Heart left ventricle (tissue), 13 donors: Measurements from ENCODE around the gene GBX2.

Experiments used
- POLR2A ChIP-seq, 2 donors: fragments of 450-650 bp; IDR thresholded peaks; one replicate each; pipeline ENCODE4 v1.6.1; 2017; ENCODE audit warnings: antibody characterized with exemption in 2 of 2, mild to moderate bottlenecking in 2 of 2, moderate library complexity in 2 of 2
- TF ChIP-seq, protein P1 (sequence below), 12 donors: fragments of 200-600 bp; sonication (generic) in 4 of 12; IDR thresholded peaks; one replicate each; pipeline versions ENCODE4 v1.5.0 to v1.8.0; 2018 to 2022; ENCODE audit warnings: antibody characterized with exemption in 12 of 12, mild to moderate bottlenecking in 5 of 12
- donor health status: ischemic (EF 13 %, LVEDD 7.1; RV severe dilation, severe dysfunction).
- donor health status: DM: no; HTN: yes; CAD: no.
- donor health status: DM: no; HTN: no; CAD: no.
- donor health status: ischemic (EF 25% LVEDD 6.9; RV normal size, moderate dysfunction).
- donor health status: ischemic (EF 25% LVEDD 5.7; RV mildly dilated, moderate dysfunction).
- donor health status: ischemic (EF 35%, LVEDD 5.7; RV mildly dilated, moderate dysfunction).
- donor health status: nonischemic (EF 11% LVEDD 7.7; RV severe dilation, severe dysfunction).
- donor health status: DM: yes; HTN: yes; CAD: no.
- donor health status: PGD.
- donor health status: ischemic (EF 29% LVEDD 5.4; RV normal size, mild dysfunction).
- donor health status: nonischemic (EF 23%, LVEDD 6.1; RV moderate dilation, normal function).

DNA sequence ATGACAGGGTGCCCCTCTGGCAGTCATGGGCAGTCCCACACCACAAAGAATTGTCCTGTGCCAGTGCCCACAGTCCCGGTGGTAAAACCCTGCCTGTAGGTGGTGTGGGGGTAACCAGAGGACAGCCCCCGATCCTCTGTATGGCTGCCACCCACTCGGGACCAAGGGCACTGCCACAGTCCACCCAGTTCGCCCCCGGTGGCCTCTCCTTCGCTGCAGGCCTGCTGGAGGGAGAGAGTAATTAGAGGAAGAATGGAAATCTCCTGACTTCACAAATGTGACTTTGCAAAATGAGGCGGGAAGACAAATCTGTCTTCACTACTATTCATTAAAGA is 11.4 kb downstream of the GBX2 start:
- TF ChIP-seq, protein P1, sequence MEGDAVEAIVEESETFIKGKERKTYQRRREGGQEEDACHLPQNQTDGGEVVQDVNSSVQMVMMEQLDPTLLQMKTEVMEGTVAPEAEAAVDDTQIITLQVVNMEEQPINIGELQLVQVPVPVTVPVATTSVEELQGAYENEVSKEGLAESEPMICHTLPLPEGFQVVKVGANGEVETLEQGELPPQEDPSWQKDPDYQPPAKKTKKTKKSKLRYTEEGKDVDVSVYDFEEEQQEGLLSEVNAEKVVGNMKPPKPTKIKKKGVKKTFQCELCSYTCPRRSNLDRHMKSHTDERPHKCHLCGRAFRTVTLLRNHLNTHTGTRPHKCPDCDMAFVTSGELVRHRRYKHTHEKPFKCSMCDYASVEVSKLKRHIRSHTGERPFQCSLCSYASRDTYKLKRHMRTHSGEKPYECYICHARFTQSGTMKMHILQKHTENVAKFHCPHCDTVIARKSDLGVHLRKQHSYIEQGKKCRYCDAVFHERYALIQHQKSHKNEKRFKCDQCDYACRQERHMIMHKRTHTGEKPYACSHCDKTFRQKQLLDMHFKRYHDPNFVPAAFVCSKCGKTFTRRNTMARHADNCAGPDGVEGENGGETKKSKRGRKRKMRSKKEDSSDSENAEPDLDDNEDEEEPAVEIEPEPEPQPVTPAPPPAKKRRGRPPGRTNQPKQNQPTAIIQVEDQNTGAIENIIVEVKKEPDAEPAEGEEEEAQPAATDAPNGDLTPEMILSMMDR (IDR thresholded peaks at IDR 0.05): no peak
- no peak for TF ChIP-seq POLR2A (IDR thresholded peaks at IDR 0.05)
